Fibroblast of skin of left quadriceps (primary cell): ENCODE measurements around the gene CRX.
"Not testable (repeated sequence)": the region's sequence is repeated elsewhere in the genome, so short reads cannot be mapped to it uniquely, and the experiment has no call there.

Source experiments
- DNase-seq, 2 experiments: peaks; one replicate each; pipeline ENCODE4 v3.0.0-alpha.2; 2013; ENCODE audit warnings: low read depth in 2 of 2

The CRX gene

DNA sequence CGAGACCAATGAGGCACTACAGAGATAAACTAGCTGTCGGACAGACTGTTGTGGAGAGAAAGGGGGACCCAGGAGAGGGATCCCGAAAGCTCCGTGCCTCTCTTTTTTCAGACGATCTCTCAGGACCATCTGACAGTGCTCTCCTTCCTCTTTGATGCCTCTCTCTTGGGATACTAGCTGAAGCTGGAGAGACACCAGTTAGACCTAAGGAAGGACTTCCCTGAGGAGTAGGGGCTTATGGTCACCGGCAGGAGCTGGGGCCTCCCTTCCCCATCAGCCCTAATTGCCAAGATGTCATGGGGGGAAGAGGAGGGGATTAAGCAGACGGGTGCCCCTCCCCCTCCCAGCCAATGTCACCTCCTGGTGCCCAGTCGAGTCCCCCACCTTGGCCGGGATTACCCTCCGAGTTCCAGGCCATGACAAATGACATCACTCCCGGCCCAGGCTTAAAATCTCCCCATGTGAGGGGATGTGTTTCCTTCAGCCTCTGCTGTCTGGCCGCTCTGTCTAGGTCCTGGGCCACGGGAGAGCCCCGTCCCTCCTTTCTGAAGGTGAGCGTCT lies at the start of gene CRX:
CRX (plus strand) TSS at position 478 of the 561 bp plus-strand sequence. CDS start 12,507 bp downstream, outside the sequence.
- no peak for DNase-seq

GRCh38 chr19:47776568-47776967 lies 45.2 kb upstream of the CRX start:
- DNase-seq = no peak

DNA sequence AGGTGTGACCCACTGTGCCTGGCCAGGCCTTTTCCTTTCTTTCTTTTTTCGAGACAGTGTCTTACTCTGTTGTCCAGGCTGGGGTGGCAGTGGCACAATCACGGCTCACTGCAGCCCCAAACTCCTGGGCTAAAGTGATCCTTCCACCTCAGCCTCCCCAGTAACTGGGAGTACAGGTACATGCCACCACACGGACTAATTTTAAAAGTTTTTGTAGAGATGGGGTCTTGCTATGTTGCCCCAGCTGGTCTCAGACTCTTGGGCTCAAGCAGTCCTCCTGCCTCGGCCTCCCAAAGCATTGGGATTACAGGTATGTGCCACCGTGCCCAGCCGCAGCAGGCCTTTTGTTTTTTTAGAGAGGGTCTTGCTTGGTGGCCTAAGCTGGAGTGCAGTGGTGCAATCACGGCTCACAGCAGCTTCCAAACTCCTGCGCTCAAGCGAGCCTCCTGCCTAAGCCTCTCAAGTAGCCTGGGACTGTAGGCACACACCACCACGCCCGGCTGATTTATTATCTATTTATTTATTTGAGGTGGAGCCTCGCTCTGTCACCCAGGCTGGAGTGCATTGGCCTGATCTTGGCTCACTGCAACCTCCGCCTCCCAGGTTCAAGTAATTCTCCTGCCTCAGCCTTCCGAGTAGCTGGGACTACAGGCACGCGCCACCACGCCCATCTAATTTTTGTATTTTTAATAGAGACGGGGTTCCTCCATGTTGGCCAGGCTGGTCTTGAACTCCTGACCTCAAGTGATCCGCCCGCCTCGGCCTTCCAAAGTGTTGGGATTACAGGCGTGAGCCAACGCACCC lies 44.3 kb upstream of the CRX start:
- not testable (repeated sequence) for DNase-seq

- peak; percentile 49 to 52 for DNase-seq
These were observed 43.4 kb upstream of the CRX start, which contains the start of gene SELENOW for GRCh38 chr19:47778049-47778953. Gene SELENOW, plus strand, starts transcription at chr19:47778703. Its CDS starts 83 bp downstream, at chr19:47778786.

- DNase-seq = no peak
These were observed 42.8 kb upstream of the CRX start for GRCh38 chr19:47778954-47779351.

DNA sequence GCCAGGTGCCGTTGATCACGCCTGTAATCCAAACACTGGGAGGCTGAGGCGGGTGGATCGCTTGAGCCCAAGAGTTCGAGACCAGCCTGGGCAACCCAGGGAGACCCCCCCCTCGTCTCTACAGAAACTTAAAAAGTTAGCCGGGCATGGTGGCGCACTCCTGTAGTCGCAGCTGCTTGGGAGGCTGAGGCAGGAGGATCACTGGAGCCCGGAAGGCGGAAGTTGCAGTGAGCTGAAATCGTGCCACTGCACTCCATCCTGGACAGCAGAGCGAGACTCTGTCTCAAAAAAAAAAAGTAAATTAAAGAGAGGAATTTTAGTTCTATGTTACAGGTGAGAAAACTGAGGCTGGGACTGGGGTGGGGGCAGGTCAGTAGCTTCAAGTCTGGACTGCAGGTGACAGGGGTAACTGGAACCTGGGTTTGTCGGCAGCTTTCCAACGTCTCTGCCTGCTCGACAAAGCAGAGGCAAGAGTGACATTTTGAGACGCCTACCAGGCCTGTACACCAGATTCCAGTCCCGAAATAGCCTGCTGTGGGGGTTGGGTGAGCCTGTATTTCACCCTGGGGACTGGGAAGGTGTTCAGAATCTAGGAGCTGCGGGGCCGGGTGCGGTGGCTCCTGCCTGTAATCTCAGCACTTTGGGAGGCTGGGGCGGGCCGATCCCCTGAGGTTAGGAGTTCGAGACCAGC lies 42.1 kb upstream of the CRX start:
- DNase-seq = no peak

DNA sequence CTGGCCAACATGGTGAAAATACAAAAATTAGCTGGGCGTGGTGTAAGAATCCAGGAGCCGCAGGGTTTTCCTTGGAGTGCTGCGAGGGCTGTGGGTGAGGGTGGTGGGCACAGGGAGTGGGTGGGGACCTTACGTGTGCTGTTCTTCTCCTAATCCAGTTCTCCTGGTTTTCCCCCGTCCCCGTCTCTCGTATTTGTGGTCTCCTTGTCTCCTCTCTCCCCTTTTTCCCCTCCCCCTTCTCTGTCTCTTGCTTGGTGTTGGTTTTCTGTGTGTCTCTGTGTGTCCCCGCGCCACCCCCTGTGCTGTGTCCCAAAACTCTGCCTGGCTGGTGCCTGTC lies 41.6 kb upstream of the CRX start:
- DNase-seq = no peak

GRCh38 chr19:47781590-47782262 lies 40.0 kb upstream of the CRX start:
- no peak for DNase-seq

GRCh38 chr19:47786566-47786965 lies 35.2 kb upstream of the CRX start:
- no peak for DNase-seq

- not testable (repeated sequence) for DNase-seq
These were observed 34.4 kb upstream of the CRX start for GRCh38 chr19:47787307-47787706.

DNA sequence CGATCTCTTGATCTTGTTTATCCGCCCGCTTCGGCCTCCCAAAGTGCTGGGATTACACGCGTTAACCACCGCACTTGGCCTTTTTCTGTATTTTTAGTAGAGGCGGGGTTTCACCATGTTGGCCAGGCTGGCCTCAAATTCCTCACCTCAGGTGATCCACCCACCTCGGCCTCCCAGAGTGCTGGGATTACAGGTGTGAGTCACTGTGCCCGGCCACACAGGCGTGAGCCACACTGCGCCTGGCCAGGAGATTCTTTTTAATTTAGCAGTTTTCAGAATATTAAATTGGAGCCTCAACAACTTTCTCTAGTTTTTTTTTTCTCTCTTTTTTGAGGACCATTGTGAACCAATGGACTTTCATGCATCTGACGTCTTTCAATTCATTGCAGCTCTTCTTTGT lies 31.9 kb upstream of the CRX start:
- DNase-seq = not testable (repeated sequence)

GRCh38 chr19:47790398-47790814 lies 31.3 kb upstream of the CRX start:
- DNase-seq = peak in 1 of 2 experiments; percentile 24

GRCh38 chr19:47792616-47793015 lies 29.1 kb upstream of the CRX start:
- DNase-seq = no peak

GRCh38 chr19:47794526-47794925 lies 27.2 kb upstream of the CRX start:
- DNase-seq = no peak

- no peak for DNase-seq
These were observed 25.0 kb upstream of the CRX start for GRCh38 chr19:47796785-47797184.

DNA sequence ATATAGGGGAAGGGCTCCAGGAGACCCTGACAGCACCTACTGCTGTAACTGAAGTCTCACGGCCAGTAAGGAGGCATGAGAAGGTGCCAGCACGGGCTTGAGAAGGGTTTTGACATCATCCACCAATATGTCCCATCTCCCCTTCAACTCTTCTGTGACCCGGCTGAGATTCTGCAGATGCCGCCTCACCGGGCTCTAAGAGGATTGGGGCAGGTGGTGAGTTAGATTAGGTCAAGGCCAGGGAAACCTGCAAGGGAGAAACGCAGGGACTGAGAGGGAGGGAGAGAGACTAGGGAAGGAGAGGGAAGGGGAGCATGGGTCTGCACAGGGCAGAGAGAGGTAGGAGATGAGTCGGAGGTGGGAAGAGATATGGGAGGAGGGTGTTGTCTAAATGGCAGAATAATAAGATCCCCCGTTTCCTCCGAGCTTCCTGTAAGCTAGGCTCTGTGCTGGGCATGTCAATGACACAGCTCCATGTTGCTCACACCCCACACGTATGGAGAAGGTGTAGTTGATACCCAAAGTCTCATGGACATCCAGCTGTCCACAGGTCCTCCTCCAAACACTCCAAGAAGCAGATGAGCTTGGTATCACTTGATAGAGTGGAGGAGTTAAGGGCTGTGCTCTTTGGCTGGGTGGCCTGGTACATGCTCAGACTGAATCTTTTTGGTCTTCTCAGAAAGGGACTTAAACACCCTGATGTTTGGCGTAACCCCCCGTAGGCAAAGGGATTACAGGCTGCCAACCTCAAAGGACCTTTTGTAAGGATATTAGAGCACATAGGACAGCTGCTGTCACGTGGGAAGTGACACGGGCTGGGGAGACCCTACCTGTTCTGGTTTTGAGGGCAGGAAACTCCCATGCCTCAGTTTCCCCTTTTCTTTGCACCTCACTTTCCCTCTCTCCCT lies 23.5 kb upstream of the CRX start:
- no peak for DNase-seq

DNA sequence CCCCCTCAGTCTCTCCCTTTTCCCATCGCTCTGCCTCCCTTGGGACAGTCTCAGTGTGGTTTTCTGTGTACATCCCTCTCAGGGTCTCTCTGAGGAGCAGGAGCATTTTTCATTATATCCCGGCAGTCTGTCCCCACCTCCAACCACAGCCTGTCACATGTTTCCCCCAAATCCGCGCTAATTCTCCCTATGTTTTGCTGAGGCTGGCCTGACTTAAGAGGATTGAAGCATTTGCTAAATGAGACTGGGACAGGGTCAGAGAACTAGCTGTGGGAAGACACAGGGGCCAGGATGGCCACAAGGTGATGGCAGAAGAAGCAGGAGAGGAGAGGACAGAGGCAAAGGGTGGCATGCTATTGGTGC lies 22.9 kb upstream of the CRX start:
- DNase-seq = no peak

GRCh38 chr19:47801270-47801669 lies 20.5 kb upstream of the CRX start:
- no peak for DNase-seq

- DNase-seq = no peak
These were observed 19.2 kb upstream of the CRX start for GRCh38 chr19:47802521-47803043.

- not testable (repeated sequence) for DNase-seq
These were observed 18.6 kb upstream of the CRX start for GRCh38 chr19:47803148-47803547.
